HL-60 (cell line): ENCODE measurements around the gene RTKN.

Experiments used
- DNase-seq, 2 experiments: peaks; one replicate each; pipeline ENCODE4 v3.0.0-alpha.2; 2010 to 2020; ENCODE audit warnings: low read depth in 1 of 2, low spot score in 1 of 2
- H3K27ac ChIP-seq: fragments of 250-450 bp; sonication (Bioruptor Pico); replicated peaks from 2 replicates; pipeline ENCODE4 v1.5.1; 2020; ENCODE audit warnings: mild to moderate bottlenecking, moderate library complexity
- H3K27me3 ChIP-seq: fragments of 250-450 bp; sonication (Bioruptor Pico); 2 replicates; pipeline ENCODE4 v1.5.1; 2021; ENCODE audit warnings: mild to moderate bottlenecking, moderate library complexity; ENCODE audit not compliant: insufficient read depth, poor library complexity, severe bottlenecking
- H3K4me3 ChIP-seq: replicated peaks from 2 replicates; pipeline ENCODE4 v1.5.1; 2011; ENCODE audit warnings: mild to moderate bottlenecking, control low read depth, low read length; ENCODE audit not compliant: insufficient read depth
- CTCF ChIP-seq: IDR thresholded peaks from one replicate; pipeline ENCODE4 v1.5.1; 2011; ENCODE audit warnings: low read length, control low read depth, inconsistent platforms; ENCODE audit not compliant: insufficient read depth
- GABPA ChIP-seq: IDR thresholded peaks from 2 replicates; pipeline ENCODE4 v1.6.1; 2012; ENCODE audit warnings: low read depth
- POLR2AphosphoS5 ChIP-seq: IDR thresholded peaks from 2 replicates; pipeline ENCODE4 v1.6.1; 2012; ENCODE audit warnings: low read depth
- REST ChIP-seq: IDR thresholded peaks from 2 replicates; pipeline ENCODE4 v1.6.1; 2012; ENCODE audit warnings: low read depth; ENCODE audit not compliant: insufficient replicate concordance
- SPI1 ChIP-seq: IDR thresholded peaks from 2 replicates; pipeline ENCODE4 v1.6.1; 2012; ENCODE audit warnings: low read depth, mild to moderate bottlenecking, borderline replicate concordance

Gene RTKN

GRCh38 chr2:74414441-74414840, 27.3 kb downstream of the RTKN start:
- H3K27me3 ChIP-seq, result peaks cover 29% of the 10 kb centered on the region
- no peak overlapping the region for H3K4me3 ChIP-seq
- no peak for DNase-seq
- H3K27ac ChIP-seq, result no peak overlapping the region
- no peak for TF ChIP-seq SPI1
- no peak for TF ChIP-seq GABPA
- no peak for TF ChIP-seq REST
- no peak for TF ChIP-seq CTCF
- TF ChIP-seq POLR2AphosphoS5, result no peak

GRCh38 chr2:74413001-74413698, 28.6 kb downstream of the RTKN start:
- Histone ChIP-seq H3K27me3 (peaks cover 25% of the 10 kb centered on the region), H3K4me3 (no peak overlapping the region), H3K27ac (no peak overlapping the region)
- TF ChIP-seq SPI1, result peak; percentile 72
- TF ChIP-seq REST, result no peak
- no peak for TF ChIP-seq POLR2AphosphoS5
- no peak for TF ChIP-seq CTCF
- TF ChIP-seq GABPA, result no peak
- peak in 1 of 2 experiments; percentile 27 for DNase-seq

- no peak for DNase-seq
- Histone ChIP-seq H3K4me3 (no peak overlapping the region), H3K27ac (no peak overlapping the region), H3K27me3 (no peaks in the 10 kb centered on the region)
- TF ChIP-seq POLR2AphosphoS5 (no peak), CTCF (no peak), REST (no peak), SPI1 (no peak), GABPA (no peak)
Observed at GRCh38 chr2:74407682-74408081, 34.1 kb downstream of the RTKN start.
